Stimulated activated CD8-positive, alpha-beta memory T cell treated with anti-CD3 and anti-CD28 coated beads, Interleukin-15, amount 100 ng/mL, for 1 hour (primary cell): ENCODE measurements around the gene TUBA1B.
"Not testable (repeated sequence)": the region's sequence is repeated elsewhere in the genome, so short reads cannot be mapped to it uniquely, and the experiment has no call there.

Experiments used
- DNase-seq: peaks from one replicate; pipeline ENCODE4 v3.0.0-alpha.2; 2020; ENCODE audit warnings: low read depth

The TUBA1B gene

DNA sequence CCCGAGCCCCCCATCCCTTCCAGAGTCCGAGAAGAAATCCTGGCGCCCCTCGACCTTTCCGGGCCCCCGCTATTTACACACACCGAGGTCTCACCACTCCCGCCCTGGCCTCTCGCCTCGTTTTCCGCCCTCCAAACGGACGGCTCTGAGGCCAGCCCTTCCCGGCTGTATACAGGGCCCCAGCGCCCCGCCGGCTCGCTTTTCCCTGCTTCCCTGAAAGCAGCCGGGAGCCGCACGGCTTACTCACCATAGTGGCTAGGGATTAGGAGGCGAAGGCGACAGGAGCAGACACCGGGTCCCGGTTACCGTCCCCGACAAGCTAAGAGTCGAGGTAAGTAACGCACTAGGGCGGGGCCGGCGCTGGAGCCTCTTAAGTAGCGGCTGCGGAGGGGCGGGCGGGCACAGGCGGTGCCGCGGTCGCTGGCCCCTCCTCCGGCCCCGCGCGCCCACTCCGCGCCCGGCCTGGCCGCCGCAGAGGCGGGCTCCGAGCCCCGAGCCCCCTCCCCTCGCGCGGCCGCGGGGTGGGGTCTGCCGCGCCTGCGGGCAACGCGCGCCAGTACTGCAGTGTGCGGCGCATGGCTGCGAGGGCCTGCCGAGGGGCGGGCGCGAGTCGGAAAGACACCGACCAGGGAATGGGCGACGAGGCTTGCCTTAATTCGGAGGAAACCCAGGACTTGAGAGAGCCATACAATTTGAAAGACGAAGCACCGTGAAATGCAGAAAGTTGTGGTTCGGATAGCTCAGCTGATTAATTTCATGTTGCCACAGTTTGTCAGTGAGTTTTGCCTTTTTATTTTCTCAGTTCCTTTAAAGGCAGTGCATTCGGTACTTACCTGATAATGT lies at the start of gene TUBA1B:
Gene TUBA1B (minus strand): TSS at position 345 of the 843 bp plus-strand sequence. CDS start 95 bp downstream, at position 250.
- DNase-seq: peak; percentile 83

DNA sequence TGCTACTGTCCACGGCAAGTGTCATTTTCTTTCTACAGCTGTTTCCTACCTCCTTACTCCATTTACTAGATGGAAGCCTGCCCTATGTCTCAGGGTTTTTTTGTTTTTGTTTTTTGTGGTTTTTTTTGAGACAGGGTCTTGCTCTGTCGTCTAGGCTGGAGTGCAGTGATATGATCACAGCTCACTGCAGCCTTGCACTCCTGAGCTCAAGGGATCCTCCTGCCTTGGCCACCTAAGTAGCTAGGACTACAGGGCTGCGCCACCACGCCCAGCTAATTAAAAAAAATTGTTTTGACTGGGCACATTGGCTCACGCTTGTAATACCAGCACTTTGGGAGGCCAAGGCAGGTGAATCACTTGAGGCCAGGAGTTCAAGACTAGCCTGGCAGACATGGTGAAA lies 43.0 kb upstream of the TUBA1B start:
- DNase-seq: no peak

DNA sequence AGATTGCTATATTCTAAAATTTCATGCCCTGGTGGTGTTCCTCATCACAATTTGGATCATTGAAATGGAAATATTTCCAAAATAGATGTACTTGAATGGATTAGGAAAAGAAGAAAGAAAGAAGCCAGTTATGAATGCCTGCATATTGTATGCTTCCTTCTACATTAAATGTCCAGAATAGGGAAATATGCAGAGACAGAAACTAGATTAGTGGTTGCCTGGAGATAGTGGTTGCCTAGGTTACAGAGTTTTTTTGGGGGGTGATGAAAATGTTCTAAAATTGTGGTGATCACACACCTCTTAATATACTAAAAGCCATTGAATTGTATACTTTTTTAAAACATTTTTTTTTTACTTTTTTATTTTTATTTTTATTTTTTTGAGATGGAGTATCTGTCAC lies 39.7 kb upstream of the TUBA1B start:
- no peak for DNase-seq

DNA sequence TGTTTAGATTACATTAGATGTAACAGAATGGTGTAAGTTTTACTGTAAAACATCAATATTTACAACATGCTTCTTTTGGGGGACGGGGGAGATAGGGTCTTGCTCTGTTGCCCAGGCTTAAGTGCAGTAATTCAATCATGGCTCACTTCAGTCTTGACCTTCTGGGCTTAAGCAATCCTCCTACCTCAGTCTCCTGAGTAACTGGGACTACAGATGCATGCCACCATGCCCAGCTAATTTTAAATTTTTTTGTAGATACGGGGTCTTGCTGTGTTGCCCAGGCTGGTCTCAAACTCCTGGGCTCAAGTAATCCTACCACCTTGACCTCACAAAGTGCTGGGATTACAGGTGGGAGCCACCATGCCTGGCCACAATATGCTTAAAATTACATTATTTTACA lies 33.9 kb upstream of the TUBA1B start:
- DNase-seq: no peak

DNA sequence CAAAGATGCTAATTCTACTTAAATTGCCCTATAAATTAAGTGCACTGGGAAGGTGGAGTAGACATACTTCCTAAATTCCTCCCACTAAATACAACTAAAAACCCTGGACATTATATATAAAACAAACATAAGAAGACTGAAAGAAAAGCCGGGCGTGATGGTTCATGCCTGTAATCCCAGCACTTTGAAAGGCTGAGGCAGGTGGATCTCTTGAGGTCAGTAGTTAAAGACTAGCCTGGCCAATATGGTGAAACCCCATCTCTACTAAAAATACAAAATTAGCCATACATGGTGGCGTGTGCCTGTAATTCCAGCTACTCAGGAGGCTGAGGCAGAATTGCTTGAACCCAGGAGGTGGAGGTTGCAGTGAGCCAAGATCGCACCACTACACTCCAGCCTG lies 30.7 kb upstream of the TUBA1B start:
- not testable (repeated sequence) for DNase-seq

DNA sequence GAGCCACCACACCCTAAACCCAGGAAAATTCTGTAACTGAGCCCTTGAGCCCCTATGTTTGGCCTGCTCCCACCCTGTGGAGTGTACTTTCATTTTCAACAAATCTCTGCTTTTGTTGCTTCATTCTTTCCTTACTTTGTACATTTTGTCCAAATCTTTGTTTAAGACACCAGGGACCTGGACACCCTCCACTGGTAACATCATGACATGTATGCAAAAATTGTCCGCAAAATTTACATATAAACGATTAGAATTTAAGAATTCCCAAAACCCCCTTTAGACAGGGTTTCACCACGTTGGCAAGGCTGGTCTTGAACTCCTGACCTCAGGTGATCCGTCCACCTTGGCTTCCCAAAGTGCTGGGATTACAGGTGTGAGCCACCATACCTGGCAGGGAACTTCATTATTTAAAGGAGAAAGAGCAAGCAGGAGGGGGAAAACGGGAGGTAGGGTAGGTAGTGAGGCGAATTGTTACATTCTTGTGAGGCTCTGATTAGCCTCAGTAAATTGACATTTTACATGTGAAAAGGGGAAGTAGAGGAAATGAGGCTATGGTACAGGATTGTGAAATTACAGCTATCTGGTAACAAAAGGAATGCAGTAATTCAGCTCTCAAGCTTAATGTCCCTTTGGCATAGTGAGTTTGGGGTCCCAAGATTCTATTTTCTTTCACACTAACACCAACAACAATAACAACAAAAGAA lies 30.0 kb upstream of the TUBA1B start:
- DNase-seq: no peak

GRCh38 chr12:49160399-49160798 lies 29.2 kb upstream of the TUBA1B start:
- no peak for DNase-seq

- DNase-seq: no peak
These were observed 23.0 kb upstream of the TUBA1B start for GRCh38 chr12:49154221-49154620.

- DNase-seq: no peak
These were observed 16.2 kb upstream of the TUBA1B start for GRCh38 chr12:49147384-49147783.

- DNase-seq: no peak
These were observed 15.2 kb upstream of the TUBA1B start for GRCh38 chr12:49146406-49146805.

DNA sequence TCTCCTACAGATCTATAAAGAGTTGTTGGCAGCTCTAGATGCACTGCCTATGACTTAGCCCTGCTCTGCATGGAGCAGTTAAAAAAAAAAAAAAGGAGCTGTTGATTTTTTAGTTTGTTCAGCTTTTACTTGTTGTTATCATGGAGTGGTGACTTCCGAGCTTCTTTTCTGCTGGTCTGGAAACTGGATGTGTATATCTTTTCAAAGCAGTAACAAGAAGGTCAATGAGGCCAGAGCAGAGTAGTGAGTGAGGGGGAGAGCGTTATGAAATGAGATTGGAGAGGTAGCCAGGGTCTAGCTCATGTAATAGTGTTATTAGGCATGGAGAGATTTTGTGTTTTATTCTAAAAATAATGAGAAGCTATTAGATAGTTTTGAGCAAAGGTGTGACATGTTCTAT lies 13.2 kb upstream of the TUBA1B start:
- DNase-seq: no peak

DNA sequence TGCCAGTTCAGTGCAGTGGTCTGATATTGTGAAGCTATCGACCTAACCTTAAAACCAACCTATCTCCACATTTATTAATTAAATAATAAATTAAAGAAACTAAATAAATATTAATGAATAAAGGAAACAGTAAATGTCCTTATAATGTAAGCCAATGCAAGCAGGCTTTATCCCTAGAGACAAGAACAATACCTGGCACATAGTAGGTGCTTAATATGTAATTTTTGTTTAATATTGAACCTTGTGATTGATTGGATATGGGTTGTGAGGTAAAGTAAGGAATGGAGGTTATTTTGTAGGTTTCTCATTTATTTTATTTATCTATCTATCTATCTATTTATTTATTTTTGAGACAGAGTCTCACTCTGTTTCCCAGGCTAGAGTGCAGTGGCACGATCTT lies 7.8 kb upstream of the TUBA1B start:
- no peak for DNase-seq

DNA sequence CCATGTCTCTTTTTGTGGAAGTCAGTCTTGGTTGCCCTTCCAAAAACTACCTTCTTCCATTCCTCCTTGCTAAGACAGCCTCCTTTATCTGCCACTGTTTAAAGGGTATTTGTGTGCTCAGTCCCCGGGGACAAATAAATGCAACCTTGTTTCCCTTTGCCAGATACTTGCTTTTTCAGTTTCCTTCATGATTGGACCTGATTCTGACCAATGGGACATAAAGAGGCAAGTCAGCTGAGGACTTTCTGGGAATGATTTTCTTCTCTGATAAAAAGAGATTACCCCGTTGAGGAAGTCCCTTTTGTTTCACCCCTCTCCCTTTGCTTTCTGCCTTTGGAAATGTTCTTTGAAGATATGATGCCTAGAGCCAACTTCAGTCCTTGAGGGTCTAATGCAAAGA lies 7.4 kb upstream of the TUBA1B start:
- DNase-seq: no peak

DNA sequence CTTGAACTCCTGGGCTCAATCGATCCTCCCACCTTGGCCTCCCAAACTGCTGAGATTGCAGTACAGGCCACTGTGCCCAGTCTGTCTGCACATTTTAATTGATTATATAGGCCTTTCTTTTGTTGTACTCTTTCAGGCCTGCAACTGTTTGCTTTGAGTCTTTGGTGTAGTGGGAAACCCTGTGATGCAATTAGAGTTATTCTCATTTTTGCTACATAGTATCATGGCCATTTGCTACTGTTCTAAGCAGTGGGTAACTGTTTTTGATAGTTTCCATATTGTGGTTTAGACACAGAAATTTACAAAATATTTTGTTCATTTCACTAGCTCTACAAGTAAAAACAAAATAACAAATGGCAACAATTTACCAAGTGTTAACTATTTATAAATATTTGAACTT lies 6.3 kb upstream of the TUBA1B start:
- no peak for DNase-seq

- not testable (repeated sequence) for DNase-seq
These were observed 5.8 kb upstream of the TUBA1B start for GRCh38 chr12:49136997-49137396.

DNA sequence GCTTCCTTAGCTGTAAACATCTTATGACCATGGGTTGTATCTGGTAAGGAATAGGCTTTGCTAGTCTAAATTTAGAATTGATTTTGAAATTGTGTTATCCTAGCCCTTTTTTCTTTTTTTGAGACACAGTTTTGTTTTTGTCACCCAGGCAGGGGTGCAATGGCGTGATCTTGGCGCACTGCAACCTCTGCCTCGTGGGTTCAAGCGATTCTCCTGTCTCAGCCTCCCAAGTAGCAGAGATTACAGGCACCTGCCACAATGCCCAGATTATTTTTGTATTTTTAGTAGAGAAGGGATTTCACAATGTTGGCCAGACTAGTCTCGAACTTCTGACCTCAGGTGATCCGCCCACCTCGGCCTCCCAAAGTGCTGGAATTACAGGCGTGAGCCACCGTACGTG lies 2.4 kb upstream of the TUBA1B start:
- DNase-seq: no peak

- no peak for DNase-seq
These were observed 1.8 kb upstream of the TUBA1B start for GRCh38 chr12:49133014-49133413.

GRCh38 chr12:49131894-49132461 lies 783 bp upstream of the TUBA1B start:
- DNase-seq: no peak

GRCh38 chr12:49130151-49131050 lies 794 bp downstream of the TUBA1B start:
- peak; percentile 78 for DNase-seq

GRCh38 chr12:49129332-49130150 lies 1.7 kb downstream of the TUBA1B start:
- no peak for DNase-seq

DNA sequence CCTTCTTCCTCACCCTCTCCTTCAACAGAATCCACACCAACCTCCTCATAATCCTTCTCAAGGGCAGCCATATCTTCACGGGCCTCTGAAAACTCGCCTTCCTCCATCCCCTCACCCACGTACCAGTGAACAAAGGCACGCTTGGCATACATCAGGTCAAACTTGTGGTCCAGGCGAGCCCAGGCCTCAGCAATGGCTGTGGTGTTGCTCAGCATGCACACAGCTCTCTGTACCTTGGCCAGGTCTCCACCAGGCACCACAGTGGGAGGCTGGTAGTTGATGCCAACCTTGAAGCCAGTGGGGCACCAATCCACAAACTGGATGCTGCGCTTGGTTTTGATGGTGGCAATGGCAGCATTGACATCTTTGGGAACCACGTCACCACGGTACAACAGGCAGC lies 3.2 kb downstream of the TUBA1B start:
- DNase-seq: not testable (repeated sequence)
